Measurements from ENCODE around the gene RFTN1.

DNA sequence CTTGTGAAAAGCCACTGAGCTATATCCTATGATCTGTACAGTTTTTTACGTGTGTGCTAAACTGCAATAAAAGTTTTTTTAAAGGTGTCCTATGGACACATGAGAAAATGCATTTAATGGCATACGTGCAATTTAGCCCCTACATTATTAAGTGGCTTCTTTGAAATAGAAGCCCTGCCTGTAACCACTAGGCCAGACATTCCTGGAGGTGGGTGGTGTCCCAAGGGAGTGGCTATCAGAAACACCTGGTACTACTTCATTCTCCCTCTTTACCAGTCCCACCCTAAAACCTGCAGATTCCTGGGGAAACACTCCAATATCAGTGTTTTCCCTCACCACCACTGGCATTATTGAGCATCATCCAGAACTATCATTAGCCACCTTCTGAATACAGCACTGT is 148.5 kb downstream of the RFTN1 start:
- TF ChIP-seq POLR2AphosphoS5 (IDR thresholded peaks at IDR 0.05; ENCODE audit: borderline replicate concordance, low read depth, low read length), result no peak
- no peak for TF ChIP-seq EZH2 (IDR thresholded peaks at IDR 0.05)
